Right lobe of liver (tissue), 4 donors: Measurements from ENCODE around the gene CDCA5.

Experiments
- CTCF ChIP-seq, 4 donors: fragments of 200-600 bp in 3 of 4; fragments of 450-650 bp in 1 of 4; IDR thresholded peaks; one replicate each; pipeline versions ENCODE4 v1.5.1 to v1.8.0; 2016 to 2022; ENCODE audit warnings: antibody characterized with exemption in 4 of 4, mild to moderate bottlenecking in 2 of 4
- POLR2A ChIP-seq: fragments of 450-650 bp; IDR thresholded peaks from one replicate; pipeline ENCODE4 v1.6.1; 2017; ENCODE audit warnings: antibody characterized with exemption, mild to moderate bottlenecking
- donor health status: DM: no; HTN: no; CAD: no.
- donor health status: DM: no; HTN: no; CAD: no.
- donor health status: DM: no; HTN: yes; CAD: no.

GRCh38 chr11:65115361-65116082 lies 31.7 kb upstream of the CDCA5 start:
- no peak for TF ChIP-seq CTCF (IDR thresholded peaks at IDR 0.05)
- TF ChIP-seq POLR2A: no peak
